ENCODE data around the gene CSPG4. TPM values are rescaled to one million over a fixed set of nuclear protein-coding genes. Genes with fewer than 3 reads are reported as not detected.

The CSPG4 gene
- total and polyA plus RNA-seq, 9 of the 15 experiments (the other 6 are each of a cell fraction or from before 2014, with no cell fraction given) = under 0.01 to 0.07 (median 0.04) TPM; not detected in 5

GRCh38 chr15:75704618-75705017 lies 8.0 kb downstream of the CSPG4 start (continued):
- TF ChIP-seq, protein P1, sequence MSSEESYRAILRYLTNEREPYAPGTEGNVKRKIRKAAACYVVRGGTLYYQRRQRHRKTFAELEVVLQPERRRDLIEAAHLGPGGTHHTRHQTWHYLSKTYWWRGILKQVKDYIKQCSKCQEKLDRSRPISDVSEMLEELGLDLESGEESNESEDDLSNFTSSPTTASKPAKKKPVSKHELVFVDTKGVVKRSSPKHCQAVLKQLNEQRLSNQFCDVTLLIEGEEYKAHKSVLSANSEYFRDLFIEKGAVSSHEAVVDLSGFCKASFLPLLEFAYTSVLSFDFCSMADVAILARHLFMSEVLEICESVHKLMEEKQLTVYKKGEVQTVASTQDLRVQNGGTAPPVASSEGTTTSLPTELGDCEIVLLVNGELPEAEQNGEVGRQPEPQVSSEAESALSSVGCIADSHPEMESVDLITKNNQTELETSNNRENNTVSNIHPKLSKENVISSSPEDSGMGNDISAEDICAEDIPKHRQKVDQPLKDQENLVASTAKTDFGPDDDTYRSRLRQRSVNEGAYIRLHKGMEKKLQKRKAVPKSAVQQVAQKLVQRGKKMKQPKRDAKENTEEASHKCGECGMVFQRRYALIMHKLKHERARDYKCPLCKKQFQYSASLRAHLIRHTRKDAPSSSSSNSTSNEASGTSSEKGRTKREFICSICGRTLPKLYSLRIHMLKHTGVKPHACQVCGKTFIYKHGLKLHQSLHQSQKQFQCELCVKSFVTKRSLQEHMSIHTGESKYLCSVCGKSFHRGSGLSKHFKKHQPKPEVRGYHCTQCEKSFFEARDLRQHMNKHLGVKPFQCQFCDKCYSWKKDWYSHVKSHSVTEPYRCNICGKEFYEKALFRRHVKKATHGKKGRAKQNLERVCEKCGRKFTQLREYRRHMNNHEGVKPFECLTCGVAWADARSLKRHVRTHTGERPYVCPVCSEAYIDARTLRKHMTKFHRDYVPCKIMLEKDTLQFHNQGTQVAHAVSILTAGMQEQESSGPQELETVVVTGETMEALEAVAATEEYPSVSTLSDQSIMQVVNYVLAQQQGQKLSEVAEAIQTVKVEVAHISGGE (CRISPR knock-in tag; IDR thresholded peaks at IDR 0.05) = no peak
- TF ChIP-seq, protein P2, sequence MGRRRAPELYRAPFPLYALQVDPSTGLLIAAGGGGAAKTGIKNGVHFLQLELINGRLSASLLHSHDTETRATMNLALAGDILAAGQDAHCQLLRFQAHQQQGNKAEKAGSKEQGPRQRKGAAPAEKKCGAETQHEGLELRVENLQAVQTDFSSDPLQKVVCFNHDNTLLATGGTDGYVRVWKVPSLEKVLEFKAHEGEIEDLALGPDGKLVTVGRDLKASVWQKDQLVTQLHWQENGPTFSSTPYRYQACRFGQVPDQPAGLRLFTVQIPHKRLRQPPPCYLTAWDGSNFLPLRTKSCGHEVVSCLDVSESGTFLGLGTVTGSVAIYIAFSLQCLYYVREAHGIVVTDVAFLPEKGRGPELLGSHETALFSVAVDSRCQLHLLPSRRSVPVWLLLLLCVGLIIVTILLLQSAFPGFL (CRISPR knock-in tag; IDR thresholded peaks at IDR 0.05) = no peak
- TF ChIP-seq, protein P3, sequence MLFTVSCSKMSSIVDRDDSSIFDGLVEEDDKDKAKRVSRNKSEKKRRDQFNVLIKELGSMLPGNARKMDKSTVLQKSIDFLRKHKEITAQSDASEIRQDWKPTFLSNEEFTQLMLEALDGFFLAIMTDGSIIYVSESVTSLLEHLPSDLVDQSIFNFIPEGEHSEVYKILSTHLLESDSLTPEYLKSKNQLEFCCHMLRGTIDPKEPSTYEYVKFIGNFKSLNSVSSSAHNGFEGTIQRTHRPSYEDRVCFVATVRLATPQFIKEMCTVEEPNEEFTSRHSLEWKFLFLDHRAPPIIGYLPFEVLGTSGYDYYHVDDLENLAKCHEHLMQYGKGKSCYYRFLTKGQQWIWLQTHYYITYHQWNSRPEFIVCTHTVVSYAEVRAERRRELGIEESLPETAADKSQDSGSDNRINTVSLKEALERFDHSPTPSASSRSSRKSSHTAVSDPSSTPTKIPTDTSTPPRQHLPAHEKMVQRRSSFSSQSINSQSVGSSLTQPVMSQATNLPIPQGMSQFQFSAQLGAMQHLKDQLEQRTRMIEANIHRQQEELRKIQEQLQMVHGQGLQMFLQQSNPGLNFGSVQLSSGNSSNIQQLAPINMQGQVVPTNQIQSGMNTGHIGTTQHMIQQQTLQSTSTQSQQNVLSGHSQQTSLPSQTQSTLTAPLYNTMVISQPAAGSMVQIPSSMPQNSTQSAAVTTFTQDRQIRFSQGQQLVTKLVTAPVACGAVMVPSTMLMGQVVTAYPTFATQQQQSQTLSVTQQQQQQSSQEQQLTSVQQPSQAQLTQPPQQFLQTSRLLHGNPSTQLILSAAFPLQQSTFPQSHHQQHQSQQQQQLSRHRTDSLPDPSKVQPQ (CRISPR knock-in tag; IDR thresholded peaks at IDR 0.05; ENCODE audit: borderline replicate concordance) = no peak
- TF ChIP-seq ZKSCAN3 (CRISPR knock-in tag; IDR thresholded peaks at IDR 0.05) (no peak), CBFA2T2 (conservative IDR thresholded peaks at IDR 0.05) (no peak), HOXB6 (CRISPR knock-in tag; IDR thresholded peaks at IDR 0.05; ENCODE audit: borderline replicate concordance) (no peak), CBX2 (IDR thresholded peaks at IDR 0.05; ENCODE audit: insufficient read depth, low read length, poor library complexity, severe bottlenecking) (no peak), SAFB (IDR thresholded peaks at IDR 0.05; ENCODE audit: borderline replicate concordance, low read depth, low read length) (no peak)
